Measurements from ENCODE around the gene MCC.

Gene MCC

GRCh38 chr5:113112435-113112834 lies 375.8 kb downstream of the MCC start:
- DNase-seq (ENCODE audit: low spot score), result no peak

DNA sequence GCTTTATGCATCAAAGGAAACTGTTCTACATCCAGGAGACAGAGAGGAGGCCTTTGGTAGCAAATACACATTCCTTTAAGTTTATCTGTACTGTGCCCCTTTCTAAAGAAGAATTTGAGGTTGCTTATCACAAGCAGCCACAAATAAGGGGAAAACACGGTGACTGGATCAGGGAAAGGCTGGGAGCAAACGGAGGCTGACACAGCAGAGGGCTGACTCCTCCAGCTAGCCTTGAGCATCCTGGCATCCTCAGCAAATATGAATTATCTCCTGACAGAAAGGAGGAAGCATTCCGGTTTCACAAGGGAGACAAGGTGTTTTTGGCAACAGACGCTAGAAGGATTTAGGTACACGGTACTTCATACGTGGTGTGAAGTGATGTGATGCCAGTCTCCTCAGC lies 378.1 kb downstream of the MCC start:
- no peak for DNase-seq (ENCODE audit: low spot score)

- no peak for DNase-seq (ENCODE audit: low spot score)
These were observed 378.9 kb downstream of the MCC start for GRCh38 chr5:113109344-113109743.

DNA sequence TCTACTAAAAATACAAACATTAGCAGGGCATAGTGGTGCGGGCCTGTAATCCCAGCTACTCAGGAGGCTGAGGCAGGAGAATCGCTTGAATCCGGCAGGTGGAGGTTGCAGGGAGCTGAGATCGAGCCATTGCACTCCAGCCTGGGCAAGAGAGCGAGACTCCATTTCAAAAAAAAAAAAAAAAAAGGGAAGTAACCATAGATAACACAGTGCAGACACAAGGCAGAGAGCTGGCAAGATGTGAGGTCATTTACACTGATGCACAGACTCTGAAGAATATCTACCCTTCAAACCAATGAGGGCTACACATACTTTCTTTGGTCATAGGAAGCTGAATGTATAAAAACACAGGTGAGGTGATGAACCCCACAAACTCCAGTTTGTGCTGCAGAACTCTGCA lies 379.8 kb downstream of the MCC start:
- DNase-seq (ENCODE audit: low spot score), result no peak

- DNase-seq (ENCODE audit: low spot score), result no peak
These were observed 381.4 kb downstream of the MCC start for GRCh38 chr5:113106821-113107220.

GRCh38 chr5:113105693-113106280 lies 382.5 kb downstream of the MCC start:
- DNase-seq (ENCODE audit: low spot score), result no peak

DNA sequence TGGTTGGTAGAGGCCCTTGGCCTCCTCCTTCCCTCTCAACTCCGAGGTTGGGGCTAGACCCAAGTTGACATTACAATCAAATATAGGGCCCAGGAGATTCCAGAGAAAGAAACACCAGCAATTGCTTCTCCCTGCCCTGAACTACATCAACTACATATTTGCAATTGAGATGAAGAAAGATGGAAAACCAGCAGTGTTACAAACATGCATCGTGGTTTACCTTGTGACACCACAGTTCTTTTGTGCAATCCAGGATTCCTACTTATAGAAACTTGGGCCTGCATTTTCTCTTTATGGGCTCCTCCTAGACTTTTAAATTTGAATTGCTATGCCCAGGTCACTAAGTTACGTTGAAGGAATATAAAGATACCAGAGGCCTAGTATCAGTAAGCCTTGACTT lies 384.9 kb downstream of the MCC start:
- no peak for DNase-seq (ENCODE audit: low spot score)

GRCh38 chr5:113102121-113102531 lies 386.1 kb downstream of the MCC start:
- peak; percentile 34 for DNase-seq (ENCODE audit: low spot score)

- DNase-seq (ENCODE audit: low spot score), result no peak
These were observed 387.3 kb downstream of the MCC start for GRCh38 chr5:113100981-113101380.

- no peak for DNase-seq (ENCODE audit: low spot score)
These were observed 388.4 kb downstream of the MCC start for GRCh38 chr5:113099822-113100221.

DNA sequence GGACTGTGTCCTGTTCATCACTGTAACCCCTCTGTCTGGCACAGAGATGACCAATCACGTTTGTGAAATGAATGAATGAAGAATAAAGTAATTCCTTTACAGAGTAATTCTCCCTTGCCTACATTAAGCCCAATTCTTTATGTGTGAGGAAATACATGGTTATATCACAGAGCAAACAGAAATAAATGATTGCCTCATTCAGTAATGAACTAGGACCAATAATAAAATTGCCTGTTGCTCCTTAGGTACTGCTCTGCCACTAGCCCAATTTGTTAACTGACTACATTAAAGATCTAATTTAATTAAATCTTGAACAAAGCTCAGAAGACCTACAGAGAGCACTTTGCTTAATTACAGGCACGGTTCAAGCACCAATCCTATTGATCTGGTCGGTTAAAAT lies 389.9 kb downstream of the MCC start:
- no peak for DNase-seq (ENCODE audit: low spot score)

- DNase-seq (ENCODE audit: low spot score), result no peak
These were observed 392.4 kb downstream of the MCC start for GRCh38 chr5:113095831-113096230.

DNA sequence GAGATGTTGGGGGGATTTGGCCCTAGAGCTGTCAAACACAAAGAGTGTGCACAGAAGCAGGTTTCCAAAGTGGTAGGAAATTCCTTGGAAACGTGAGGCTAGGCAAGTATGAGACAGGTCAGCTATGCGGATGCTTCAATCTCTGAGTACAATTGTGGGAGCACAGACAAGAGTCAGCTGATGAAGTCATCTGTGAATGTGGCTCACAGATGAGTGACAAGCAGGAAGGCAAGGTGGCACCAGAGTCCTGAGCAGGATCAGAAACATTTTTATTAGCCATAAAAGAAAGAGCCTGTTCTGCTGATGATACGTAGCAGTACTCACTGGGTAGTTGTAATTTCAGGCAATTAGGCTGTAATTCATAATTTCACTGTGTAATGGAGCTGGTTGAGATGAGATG lies 394.7 kb downstream of the MCC start:
- no peak for DNase-seq (ENCODE audit: low spot score)

- DNase-seq (ENCODE audit: low spot score), result no peak
These were observed 395.6 kb downstream of the MCC start for GRCh38 chr5:113092683-113093082.

DNA sequence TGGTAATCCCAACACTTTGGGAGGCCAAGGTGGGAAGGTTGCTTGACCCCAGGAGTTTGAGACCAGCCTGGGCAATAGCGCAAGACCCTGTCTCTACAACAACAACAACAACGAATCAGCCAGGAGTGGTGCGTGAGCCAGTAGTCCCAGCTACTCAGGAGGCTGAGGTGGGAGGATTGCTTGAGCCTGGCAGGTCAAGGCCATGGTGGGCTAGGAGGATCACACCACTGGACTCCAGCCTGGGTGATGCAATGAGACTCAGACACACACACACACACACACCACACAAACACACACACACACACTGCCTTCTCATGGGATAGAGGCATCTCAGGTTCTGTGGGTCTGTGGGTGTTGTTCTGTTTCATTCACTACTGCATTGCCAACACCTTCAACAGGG lies 396.6 kb downstream of the MCC start:
- no peak for DNase-seq (ENCODE audit: low spot score)

GRCh38 chr5:113090336-113091106 lies 397.7 kb downstream of the MCC start:
- peak; percentile 26 for DNase-seq (ENCODE audit: low spot score)

GRCh38 chr5:113089653-113090335 lies 398.5 kb downstream of the MCC start:
- no peak for DNase-seq (ENCODE audit: low spot score)

GRCh38 chr5:113087976-113088514 lies 400.2 kb downstream of the MCC start:
- DNase-seq (ENCODE audit: low spot score), result no peak

- no peak for DNase-seq (ENCODE audit: low spot score)
These were observed 402.3 kb downstream of the MCC start for GRCh38 chr5:113085880-113086409.

- DNase-seq (ENCODE audit: low spot score), result no peak
These were observed 403.2 kb downstream of the MCC start for GRCh38 chr5:113085084-113085414.

- no peak for DNase-seq (ENCODE audit: low spot score)
These were observed 403.7 kb downstream of the MCC start for GRCh38 chr5:113084402-113085083.

GRCh38 chr5:113083481-113083880 lies 404.8 kb downstream of the MCC start:
- DNase-seq (ENCODE audit: low spot score), result no peak

All from Ammon's horn (tissue), 1 donor.